HEK293 (cell line): ENCODE data around the gene CHCHD5.

Experiments
- ZBTB7A ChIP-seq: fragments of 450-650 bp; formaldehyde crosslinking; IDR thresholded peaks from 2 replicates; pipeline ENCODE4 v1.5.1; 2016; ENCODE audit warnings: low read depth, missing biosample characterization, missing genetic modification characterization
- ZFP41 ChIP-seq: fragments of 450-650 bp; formaldehyde crosslinking; IDR thresholded peaks from 2 replicates; pipeline ENCODE4 v1.5.1; 2016; ENCODE audit warnings: missing biosample characterization, missing genetic modification characterization, borderline replicate concordance
- ZFP69B ChIP-seq: fragments of 450-650 bp; formaldehyde crosslinking; IDR thresholded peaks from 2 replicates; pipeline ENCODE4 v1.5.1; 2016; ENCODE audit warnings: missing biosample characterization, missing genetic modification characterization
- ZNF114 ChIP-seq: fragments of 450-650 bp; formaldehyde crosslinking; IDR thresholded peaks from 2 replicates; pipeline ENCODE4 v1.5.0; 2017; ENCODE audit warnings: missing biosample characterization, missing genetic modification characterization
- ZNF140 ChIP-seq: fragments of 450-650 bp; formaldehyde crosslinking; IDR thresholded peaks from 2 replicates; pipeline ENCODE4 v1.5.1; 2016; ENCODE audit warnings: missing biosample characterization, missing genetic modification characterization
- ZNF292 ChIP-seq: fragments of 450-650 bp; formaldehyde crosslinking; IDR thresholded peaks from 2 replicates; pipeline ENCODE4 v1.5.1; 2016; ENCODE audit warnings: low read depth, missing biosample characterization, missing genetic modification characterization, borderline replicate concordance
- ZNF629 ChIP-seq: fragments of 450-650 bp; formaldehyde crosslinking; IDR thresholded peaks from 2 replicates; pipeline ENCODE4 v1.5.1; 2017; ENCODE audit warnings: missing biosample characterization, missing genetic modification characterization
- ZNF654 ChIP-seq: fragments of 450-650 bp; formaldehyde crosslinking; IDR thresholded peaks from 2 replicates; pipeline ENCODE4 v1.5.1; 2016; ENCODE audit warnings: low read depth, missing biosample characterization, missing genetic modification characterization
- TF ChIP-seq, protein P1 (sequence below): fragments of 450-650 bp; formaldehyde crosslinking; IDR thresholded peaks from 2 replicates; pipeline ENCODE4 v1.5.1; 2016; ENCODE audit warnings: missing biosample characterization, missing genetic modification characterization

DNA sequence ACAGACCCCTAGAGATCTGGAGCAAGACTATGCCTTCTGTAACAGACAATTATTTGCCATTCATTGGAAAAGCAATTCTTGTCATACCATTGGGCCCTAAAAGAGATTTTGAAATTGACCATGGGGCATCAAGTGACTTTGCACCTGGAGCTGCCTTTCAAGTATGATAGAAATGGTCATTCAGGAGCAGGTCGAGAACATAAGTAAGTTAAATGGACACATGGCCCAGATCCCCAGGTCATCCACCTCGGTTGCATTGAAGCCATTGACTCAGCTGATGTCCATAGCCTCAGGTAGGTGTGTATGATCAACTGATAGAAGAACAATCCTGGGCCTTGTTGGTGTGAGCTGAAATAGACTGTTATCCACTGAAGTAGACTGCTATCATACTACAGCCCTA lies 19.3 kb downstream of the CHCHD5 start:
- TF ChIP-seq, protein P1, sequence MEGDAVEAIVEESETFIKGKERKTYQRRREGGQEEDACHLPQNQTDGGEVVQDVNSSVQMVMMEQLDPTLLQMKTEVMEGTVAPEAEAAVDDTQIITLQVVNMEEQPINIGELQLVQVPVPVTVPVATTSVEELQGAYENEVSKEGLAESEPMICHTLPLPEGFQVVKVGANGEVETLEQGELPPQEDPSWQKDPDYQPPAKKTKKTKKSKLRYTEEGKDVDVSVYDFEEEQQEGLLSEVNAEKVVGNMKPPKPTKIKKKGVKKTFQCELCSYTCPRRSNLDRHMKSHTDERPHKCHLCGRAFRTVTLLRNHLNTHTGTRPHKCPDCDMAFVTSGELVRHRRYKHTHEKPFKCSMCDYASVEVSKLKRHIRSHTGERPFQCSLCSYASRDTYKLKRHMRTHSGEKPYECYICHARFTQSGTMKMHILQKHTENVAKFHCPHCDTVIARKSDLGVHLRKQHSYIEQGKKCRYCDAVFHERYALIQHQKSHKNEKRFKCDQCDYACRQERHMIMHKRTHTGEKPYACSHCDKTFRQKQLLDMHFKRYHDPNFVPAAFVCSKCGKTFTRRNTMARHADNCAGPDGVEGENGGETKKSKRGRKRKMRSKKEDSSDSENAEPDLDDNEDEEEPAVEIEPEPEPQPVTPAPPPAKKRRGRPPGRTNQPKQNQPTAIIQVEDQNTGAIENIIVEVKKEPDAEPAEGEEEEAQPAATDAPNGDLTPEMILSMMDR (tag by site-specific recombination) = no peak
- TF ChIP-seq ZNF629 (tag by site-specific recombination) (no peak), ZNF292 (tag by site-specific recombination) (no peak), ZBTB7A (tag by site-specific recombination) (no peak), ZNF654 (tag by site-specific recombination) (no peak), ZNF114 (tag by site-specific recombination) (no peak), ZFP41 (tag by site-specific recombination) (no peak), ZFP69B (tag by site-specific recombination) (no peak), ZNF140 (no peak)
